Measurements from ENCODE around the gene FRMD4A. TPM values are rescaled to one million over a fixed set of nuclear protein-coding genes. Genes with fewer than 3 reads are reported as not detected.

FRMD4A gene
- total and polyA plus RNA-seq, 10 of the 15 experiments (the other 5 are each of a cell fraction or from before 2014, with no cell fraction given), result 17.8 to 75.2 (median 39.1) TPM

DNA sequence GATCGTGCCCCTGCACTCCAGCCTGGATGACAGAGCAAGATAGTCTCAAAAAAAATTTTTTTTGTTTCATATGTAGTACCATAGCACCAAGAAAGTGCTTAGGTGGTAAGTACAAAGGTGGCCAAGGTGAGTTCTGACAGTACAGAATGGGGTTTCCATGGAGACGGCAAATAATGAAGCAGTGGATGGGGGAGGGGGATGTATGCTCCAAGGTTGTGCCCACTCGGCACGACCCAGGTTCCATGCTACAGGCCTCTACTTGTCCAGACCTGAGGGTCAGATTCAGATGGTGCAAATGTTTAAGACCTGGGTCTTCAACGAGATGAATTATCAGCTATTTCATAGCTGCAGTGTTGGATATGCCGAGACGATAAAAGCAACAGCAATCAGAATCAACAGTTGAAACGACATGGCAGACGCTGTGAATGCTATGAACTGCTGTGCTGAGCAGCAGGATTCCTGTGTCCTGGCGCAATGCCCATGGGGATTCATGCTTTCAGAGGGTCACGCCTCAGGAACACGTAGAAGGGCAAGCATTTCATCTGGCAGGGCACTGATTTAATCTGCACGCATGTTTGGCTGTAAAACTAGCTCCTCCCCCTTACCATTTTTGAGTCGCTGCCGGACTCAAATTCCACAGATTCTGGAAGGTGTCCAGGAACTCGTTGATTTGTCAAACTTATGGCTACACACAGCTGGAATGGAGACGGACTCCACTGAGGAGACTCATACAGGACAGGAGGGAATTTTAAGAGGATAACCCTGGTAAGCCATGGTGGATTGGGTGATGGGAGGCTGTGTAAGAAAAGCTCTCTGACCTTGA is 256.5 kb downstream of the FRMD4A start:
- FAIRE-seq (no peak), ATAC-seq (no peak), DNase-seq (ENCODE audit: low read depth, low spot score) (no peak)
- Histone ChIP-seq H3K79me2 (ENCODE audit: control insufficient read depth, insufficient read depth, low read length) (no peaks in the 10 kb centered on the region), H3K4me3 (no peak overlapping the region), H3K27me3 (replicated peaks in 1 of 2; ENCODE audit: control insufficient read depth in 2 of 2, insufficient read depth in 2 of 2, low read length in 1 of 2) (no peaks in the 10 kb centered on the region), H2AFZ (ENCODE audit: control insufficient read depth, low read depth, low read length) (no peak overlapping the region), H3K9ac (ENCODE audit: control insufficient read depth, insufficient read depth, low read length) (no peak overlapping the region), H3K27ac (ENCODE audit: control insufficient read depth, insufficient read depth) (no peak overlapping the region), H3K9me3 (replicated peaks; ENCODE audit: control insufficient read depth, insufficient read depth, low read length) (no peaks in the 10 kb centered on the region; the same call in 2 of the 3 replicates), H3K36me3 (ENCODE audit: control insufficient read depth in 2 of 2, insufficient read depth in 2 of 2, low read length in 1 of 2) (no peaks in the 10 kb centered on the region), H3K4me2 (ENCODE audit: control insufficient read depth, insufficient read depth) (no peak overlapping the region), H3K4me1 (ENCODE audit: control insufficient read depth, insufficient read depth, low read length) (no peaks in the 10 kb centered on the region), H4K20me1 (ENCODE audit: control insufficient read depth, insufficient read depth) (no peaks in the 10 kb centered on the region)
- WGBS (ENCODE audit: insufficient coverage, insufficient replicate concordance, low lambda C conversion rate, missing lambda C conversion rate), result 46% methylated on average over 17 of the region's 17 CpGs
- BruUV-seq (replicated peaks), result no TSS peak
- ChIA-PET POLR2A (no interaction called here), SMC1A (ENCODE audit: uncharacterized antibody, unreplicated experiment) (interaction anchor here (0.8 to 1.1 kb wide), 2 partner anchors 14 to 25 kb away, joined by 3 read pairs; no protein-coding TSS in a partner anchor), RAD21 (ENCODE audit: unreplicated experiment) (interaction anchor here (2.0 kb wide), 1 partner anchor 12 kb away, joined by 4 read pairs; no protein-coding TSS in a partner anchor), CTCF (interaction anchor here (0.6 to 2.1 kb wide), 3 partner anchors 8 to 930 kb away, joined by 3 to 7 read pairs (median 3); no protein-coding TSS in a partner anchor)
- intact Hi-C loops (cut with micrococcal nuclease; ENCODE audit: unreplicated experiment), result no loop called here
- TF ChIP-seq GATAD2B (conservative IDR thresholded peaks at IDR 0.05; ENCODE audit: low read depth) (no peak), STAT1 (conservative IDR thresholded peaks at IDR 0.05) (no peak), RCOR1 (conservative IDR thresholded peaks at IDR 0.05; ENCODE audit: low read depth, low read length) (no peak), ASH2L (IDR thresholded peaks at IDR 0.05; ENCODE audit: borderline replicate concordance, low read depth) (no peak), BRCA1 (IDR thresholded peaks at IDR 0.05; ENCODE audit: low read depth, low read length) (no peak), CBX3 (IDR thresholded peaks at IDR 0.05; ENCODE audit: borderline replicate concordance, low read depth) (no peak), FOS (IDR thresholded peaks at IDR 0.05; ENCODE audit: borderline replicate concordance, extremely low read depth, insufficient read length) (no peak), CEBPB (IDR thresholded peaks at IDR 0.05; ENCODE audit: borderline replicate concordance in 1 of 2, low read depth in 2 of 2, low read length in 2 of 2) (no peak)
- TF ChIP-seq, protein P1, sequence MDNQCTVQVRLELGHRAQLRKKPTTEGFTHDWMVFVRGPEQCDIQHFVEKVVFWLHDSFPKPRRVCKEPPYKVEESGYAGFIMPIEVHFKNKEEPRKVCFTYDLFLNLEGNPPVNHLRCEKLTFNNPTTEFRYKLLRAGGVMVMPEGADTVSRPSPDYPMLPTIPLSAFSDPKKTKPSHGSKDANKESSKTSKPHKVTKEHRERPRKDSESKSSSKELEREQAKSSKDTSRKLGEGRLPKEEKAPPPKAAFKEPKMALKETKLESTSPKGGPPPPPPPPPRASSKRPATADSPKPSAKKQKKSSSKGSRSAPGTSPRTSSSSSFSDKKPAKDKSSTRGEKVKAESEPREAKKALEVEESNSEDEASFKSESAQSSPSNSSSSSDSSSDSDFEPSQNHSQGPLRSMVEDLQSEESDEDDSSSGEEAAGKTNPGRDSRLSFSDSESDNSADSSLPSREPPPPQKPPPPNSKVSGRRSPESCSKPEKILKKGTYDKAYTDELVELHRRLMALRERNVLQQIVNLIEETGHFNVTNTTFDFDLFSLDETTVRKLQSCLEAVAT (IDR thresholded peaks at IDR 0.05), result no peak
- TF ChIP-seq, protein P2, sequence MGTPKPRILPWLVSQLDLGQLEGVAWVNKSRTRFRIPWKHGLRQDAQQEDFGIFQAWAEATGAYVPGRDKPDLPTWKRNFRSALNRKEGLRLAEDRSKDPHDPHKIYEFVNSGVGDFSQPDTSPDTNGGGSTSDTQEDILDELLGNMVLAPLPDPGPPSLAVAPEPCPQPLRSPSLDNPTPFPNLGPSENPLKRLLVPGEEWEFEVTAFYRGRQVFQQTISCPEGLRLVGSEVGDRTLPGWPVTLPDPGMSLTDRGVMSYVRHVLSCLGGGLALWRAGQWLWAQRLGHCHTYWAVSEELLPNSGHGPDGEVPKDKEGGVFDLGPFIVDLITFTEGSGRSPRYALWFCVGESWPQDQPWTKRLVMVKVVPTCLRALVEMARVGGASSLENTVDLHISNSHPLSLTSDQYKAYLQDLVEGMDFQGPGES (IDR thresholded peaks at IDR 0.05), result no peak
- TF ChIP-seq, protein P3, sequence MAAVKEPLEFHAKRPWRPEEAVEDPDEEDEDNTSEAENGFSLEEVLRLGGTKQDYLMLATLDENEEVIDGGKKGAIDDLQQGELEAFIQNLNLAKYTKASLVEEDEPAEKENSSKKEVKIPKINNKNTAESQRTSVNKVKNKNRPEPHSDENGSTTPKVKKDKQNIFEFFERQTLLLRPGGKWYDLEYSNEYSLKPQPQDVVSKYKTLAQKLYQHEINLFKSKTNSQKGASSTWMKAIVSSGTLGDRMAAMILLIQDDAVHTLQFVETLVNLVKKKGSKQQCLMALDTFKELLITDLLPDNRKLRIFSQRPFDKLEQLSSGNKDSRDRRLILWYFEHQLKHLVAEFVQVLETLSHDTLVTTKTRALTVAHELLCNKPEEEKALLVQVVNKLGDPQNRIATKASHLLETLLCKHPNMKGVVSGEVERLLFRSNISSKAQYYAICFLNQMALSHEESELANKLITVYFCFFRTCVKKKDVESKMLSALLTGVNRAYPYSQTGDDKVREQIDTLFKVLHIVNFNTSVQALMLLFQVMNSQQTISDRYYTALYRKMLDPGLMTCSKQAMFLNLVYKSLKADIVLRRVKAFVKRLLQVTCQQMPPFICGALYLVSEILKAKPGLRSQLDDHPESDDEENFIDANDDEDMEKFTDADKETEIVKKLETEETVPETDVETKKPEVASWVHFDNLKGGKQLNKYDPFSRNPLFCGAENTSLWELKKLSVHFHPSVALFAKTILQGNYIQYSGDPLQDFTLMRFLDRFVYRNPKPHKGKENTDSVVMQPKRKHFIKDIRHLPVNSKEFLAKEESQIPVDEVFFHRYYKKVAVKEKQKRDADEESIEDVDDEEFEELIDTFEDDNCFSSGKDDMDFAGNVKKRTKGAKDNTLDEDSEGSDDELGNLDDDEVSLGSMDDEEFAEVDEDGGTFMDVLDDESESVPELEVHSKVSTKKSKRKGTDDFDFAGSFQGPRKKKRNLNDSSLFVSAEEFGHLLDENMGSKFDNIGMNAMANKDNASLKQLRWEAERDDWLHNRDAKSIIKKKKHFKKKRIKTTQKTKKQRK (IDR thresholded peaks at IDR 0.05; ENCODE audit: low read depth, low read length), result no peak
- TF ChIP-seq, protein P4, sequence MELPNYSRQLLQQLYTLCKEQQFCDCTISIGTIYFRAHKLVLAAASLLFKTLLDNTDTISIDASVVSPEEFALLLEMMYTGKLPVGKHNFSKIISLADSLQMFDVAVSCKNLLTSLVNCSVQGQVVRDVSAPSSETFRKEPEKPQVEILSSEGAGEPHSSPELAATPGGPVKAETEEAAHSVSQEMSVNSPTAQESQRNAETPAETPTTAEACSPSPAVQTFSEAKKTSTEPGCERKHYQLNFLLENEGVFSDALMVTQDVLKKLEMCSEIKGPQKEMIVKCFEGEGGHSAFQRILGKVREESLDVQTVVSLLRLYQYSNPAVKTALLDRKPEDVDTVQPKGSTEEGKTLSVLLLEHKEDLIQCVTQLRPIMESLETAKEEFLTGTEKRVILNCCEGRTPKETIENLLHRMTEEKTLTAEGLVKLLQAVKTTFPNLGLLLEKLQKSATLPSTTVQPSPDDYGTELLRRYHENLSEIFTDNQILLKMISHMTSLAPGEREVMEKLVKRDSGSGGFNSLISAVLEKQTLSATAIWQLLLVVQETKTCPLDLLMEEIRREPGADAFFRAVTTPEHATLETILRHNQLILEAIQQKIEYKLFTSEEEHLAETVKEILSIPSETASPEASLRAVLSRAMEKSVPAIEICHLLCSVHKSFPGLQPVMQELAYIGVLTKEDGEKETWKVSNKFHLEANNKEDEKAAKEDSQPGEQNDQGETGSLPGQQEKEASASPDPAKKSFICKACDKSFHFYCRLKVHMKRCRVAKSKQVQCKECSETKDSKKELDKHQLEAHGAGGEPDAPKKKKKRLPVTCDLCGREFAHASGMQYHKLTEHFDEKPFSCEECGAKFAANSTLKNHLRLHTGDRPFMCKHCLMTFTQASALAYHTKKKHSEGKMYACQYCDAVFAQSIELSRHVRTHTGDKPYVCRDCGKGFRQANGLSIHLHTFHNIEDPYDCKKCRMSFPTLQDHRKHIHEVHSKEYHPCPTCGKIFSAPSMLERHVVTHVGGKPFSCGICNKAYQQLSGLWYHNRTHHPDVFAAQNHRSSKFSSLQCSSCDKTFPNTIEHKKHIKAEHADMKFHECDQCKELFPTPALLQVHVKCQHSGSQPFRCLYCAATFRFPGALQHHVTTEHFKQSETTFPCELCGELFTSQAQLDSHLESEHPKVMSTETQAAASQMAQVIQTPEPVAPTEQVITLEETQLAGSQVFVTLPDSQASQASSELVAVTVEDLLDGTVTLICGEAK (IDR thresholded peaks at IDR 0.05; ENCODE audit: borderline replicate concordance), result no peak
- in situ Hi-C loops (cut with MboI), result no loop called here

All from GM12878 (cell line).